CD14-positive monocyte (primary cell): ENCODE results near the gene IRF9. TPM values are rescaled to one million over a fixed set of nuclear protein-coding genes. Genes with fewer than 3 reads are reported as not detected.

ENCODE experiments used
- DNase-seq, 3 donors: peaks; one replicate each; pipeline ENCODE4 v3.0.0-alpha.2; 2011 to 2022
- H2AFZ ChIP-seq: 2 replicates; pipeline ENCODE4 v1.6.0; 2012; ENCODE audit warnings: mild to moderate bottlenecking, low read depth, low read length, inconsistent platforms; ENCODE audit not compliant: insufficient read depth, poor library complexity, severe bottlenecking
- H3K27ac ChIP-seq, 2 donors: 1 replicate in 1 of 2; 2 replicates in 1 of 2; pipeline ENCODE4 v1.5.1; 2012 to 2013; ENCODE audit warnings: low read length in 2 of 2, control low read depth in 1 of 2, inconsistent platforms in 1 of 2, low read depth in 1 of 2, mild to moderate bottlenecking in 1 of 2
- H3K27me3 ChIP-seq, 2 donors: one replicate each; pipeline versions ENCODE4 v1.6.0 to v1.6.1; 2011 to 2013; ENCODE audit warnings: low read length in 2 of 2; ENCODE audit not compliant: control insufficient read depth in 2 of 2, insufficient read depth in 2 of 2
- H3K36me3 ChIP-seq, 2 donors: replicated peaks in 1 of 2; 1 replicate in 1 of 2; 2 replicates in 1 of 2; pipeline versions ENCODE4 v1.5.1 to v1.6.1; 2012 to 2013; ENCODE audit warnings: low read length in 2 of 2, control low read depth in 1 of 2, inconsistent platforms in 1 of 2, mild to moderate bottlenecking in 1 of 2; ENCODE audit not compliant: insufficient read depth in 2 of 2, control insufficient read depth in 1 of 2
- H3K4me1 ChIP-seq, 2 donors: 1 replicate in 1 of 2; 2 replicates in 1 of 2; pipeline versions ENCODE4 v1.5.1 to v1.6.1; 2012 to 2013; ENCODE audit warnings: low read length in 2 of 2, control low read depth in 1 of 2, inconsistent platforms in 1 of 2, mild to moderate bottlenecking in 1 of 2, moderate library complexity in 1 of 2; ENCODE audit not compliant: insufficient read depth in 2 of 2, control insufficient read depth in 1 of 2
- H3K4me2 ChIP-seq: replicated peaks from 2 replicates; pipeline ENCODE3; 2012; ENCODE audit warnings: low read length, moderate library complexity, mild to moderate bottlenecking; ENCODE audit not compliant: poor library complexity, severe bottlenecking; ENCODE audit errors: extremely low read depth
- H3K4me3 ChIP-seq, 3 experiments: fragments of 200-600 bp in 1 of 3; sonication (generic) in 1 of 3; replicated peaks in 1 of 3; 1 replicate in 2 of 3; 2 replicates in 1 of 3; pipeline ENCODE4 v1.5.1; 2011 to 2013; ENCODE audit warnings: low read length in 3 of 3, mild to moderate bottlenecking in 3 of 3, control low read depth in 2 of 3, low read depth in 2 of 3, inconsistent platforms in 1 of 3, moderate library complexity in 1 of 3
- H3K79me2 ChIP-seq: 2 replicates; pipeline ENCODE4 v1.6.0; 2012; ENCODE audit warnings: mild to moderate bottlenecking, control low read depth, inconsistent platforms, low read length, moderate library complexity; ENCODE audit not compliant: insufficient read depth
- H3K9ac ChIP-seq: 2 replicates; pipeline ENCODE4 v1.6.0; 2017; ENCODE audit warnings: low read length, mild to moderate bottlenecking; ENCODE audit not compliant: insufficient read depth, poor library complexity, severe bottlenecking
- H3K9me3 ChIP-seq, 2 donors: replicated peaks in 1 of 2; 1 replicate in 1 of 2; 2 replicates in 1 of 2; pipeline versions ENCODE4 v1.5.1 to v1.6.1; 2012 to 2013; ENCODE audit warnings: low read length in 2 of 2, control low read depth in 1 of 2; ENCODE audit not compliant: control insufficient read depth in 1 of 2, insufficient read depth in 1 of 2
- H4K20me1 ChIP-seq: 2 replicates; pipeline ENCODE4 v1.6.0; 2012; ENCODE audit warnings: mild to moderate bottlenecking, low read length, control low read depth, moderate library complexity; ENCODE audit not compliant: insufficient read depth
- H3K27ac Mint-ChIP-seq, 7 donors: one replicate each; pipeline ENCODE4 v1.8.0; 2020; ENCODE audit warnings: mild to moderate bottlenecking in 7 of 7, mixed read lengths in 7 of 7, moderate library complexity in 6 of 7, inconsistent platforms in 2 of 7
- H3K27me3 Mint-ChIP-seq, 3 donors: one replicate each; pipeline ENCODE4 v1.8.0; 2021 to 2022; ENCODE audit warnings: low read depth in 3 of 3, mild to moderate bottlenecking in 3 of 3, mixed read lengths in 3 of 3, moderate library complexity in 3 of 3, inconsistent platforms in 1 of 3
- H3K36me3 Mint-ChIP-seq, 2 donors: one replicate each; pipeline ENCODE4 v1.8.0; 2020; ENCODE audit warnings: mixed read lengths in 2 of 2, inconsistent platforms in 1 of 2, mild to moderate bottlenecking in 1 of 2
- H3K4me1 Mint-ChIP-seq: one replicate; pipeline ENCODE4 v1.8.0; 2020; ENCODE audit warnings: mild to moderate bottlenecking, mixed read lengths
- H3K4me3 Mint-ChIP-seq, 2 donors: one replicate each; pipeline ENCODE4 v1.8.0; 2020; ENCODE audit warnings: mild to moderate bottlenecking in 2 of 2, mixed read lengths in 2 of 2, moderate library complexity in 1 of 2
- H3K9me3 Mint-ChIP-seq, 7 donors: one replicate each; pipeline ENCODE4 v1.8.0; 2020 to 2022; ENCODE audit warnings: mixed read lengths in 7 of 7, mild to moderate bottlenecking in 6 of 7, moderate library complexity in 6 of 7, inconsistent platforms in 2 of 7
- CTCF ChIP-seq: fragments of 200-600 bp; IDR thresholded peaks from one replicate; pipeline ENCODE4 v1.8.0; 2022; ENCODE audit warnings: antibody characterized with exemption, mild to moderate bottlenecking
- whole genome bisulfite sequencing: methylation state at CpG from one replicate; pipeline ENCODE4 v1.1.5; 2013; ENCODE audit warnings: missing lambda C conversion rate; ENCODE audit not compliant: insufficient coverage; 5-methylcytosine and 5-hydroxymethylcytosine counted together
- intact Hi-C, 2 donors: fragments of 100-400 bp; cut with micrococcal nuclease; formaldehyde crosslinking; loops; one replicate each; pipeline versions ENCODE4 v1.15.0 to v1.15.1; 2023
- polyA plus RNA-seq, 3 donors: library from polyadenylated mRNA; depleted of rRNA in 1 of 3; unstranded in 2 of 3; stranded (reverse) in 1 of 3; fragments of 300-500 nt in 2 of 3; fragments of >200 nt in 1 of 3; fragmentation: Illumina TruSeq in 2 of 3; gene quantifications; 1 replicate in 2 of 3; 2 replicates in 1 of 3; pipeline ENCODE4 v1.2.3, GENCODE V29; 2012 to 2021

Gene IRF9
- polyA plus RNA-seq, 3 donors = 44.7 to 208 (median 56.0) TPM

DNA sequence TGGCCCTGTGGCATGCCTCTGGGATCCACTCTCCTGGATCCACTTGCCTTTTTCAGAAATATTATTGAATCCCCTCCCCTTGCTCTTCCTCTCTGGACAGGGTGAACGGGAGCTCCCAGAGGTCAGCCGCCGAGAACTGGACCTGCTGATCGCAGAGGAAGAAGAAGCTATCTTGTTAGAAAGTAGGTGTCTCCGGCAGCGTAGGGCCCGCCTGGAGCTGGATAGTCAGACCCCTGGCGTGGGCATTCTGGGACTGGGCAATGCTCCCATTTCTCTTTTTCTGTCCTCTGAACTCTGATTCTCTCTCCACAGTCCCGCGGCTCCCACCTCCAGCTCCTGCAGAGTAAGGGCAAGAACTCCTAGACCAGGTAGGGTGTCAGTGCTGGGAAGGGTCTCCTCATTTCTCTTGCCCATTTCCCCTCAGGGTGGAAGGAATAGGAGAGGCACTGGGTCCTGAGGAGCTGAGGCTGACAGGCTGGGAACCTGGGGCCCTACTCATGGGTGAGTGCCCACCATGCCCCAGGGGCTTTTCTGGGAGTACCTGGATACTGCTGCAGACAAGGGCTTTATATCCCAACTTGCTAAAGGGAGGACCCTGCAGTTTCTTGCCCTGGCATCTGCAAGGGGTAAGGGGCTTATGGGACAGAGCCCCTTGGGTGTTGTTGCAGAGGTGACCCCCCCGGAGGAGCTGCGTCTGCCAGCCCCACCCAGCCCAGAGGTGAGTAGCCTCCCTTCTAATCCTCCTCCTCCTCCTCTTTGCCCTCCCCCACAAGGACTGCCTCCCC, 16.2 kb downstream of the IRF9 start:
- no peak overlapping the region for H3K27ac Mint-ChIP-seq
- peaks cover 67 to 86% of the 10 kb centered on the region in 2 donors for H3K36me3 ChIP-seq
- H3K9ac ChIP-seq = no peak overlapping the region

DNA sequence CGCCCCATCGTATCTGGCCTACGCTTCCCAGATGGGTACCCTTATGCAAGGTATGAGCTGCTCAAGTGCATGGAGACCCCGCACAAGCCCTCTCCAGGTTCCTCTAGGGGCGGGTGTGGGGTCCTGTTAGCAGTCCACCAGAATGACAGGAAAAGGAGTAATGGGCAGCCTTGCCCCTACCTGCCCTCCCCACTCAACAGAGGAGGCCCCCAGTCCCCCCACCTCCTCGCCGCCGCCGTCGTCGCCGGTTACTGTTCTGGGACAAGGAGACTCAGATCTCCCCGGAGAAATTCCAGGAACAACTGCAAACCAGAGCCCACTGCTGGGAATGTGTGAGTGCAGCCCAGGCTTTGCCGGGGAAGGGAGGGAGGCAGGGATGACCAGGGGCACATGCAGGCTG, 16.8 kb downstream of the IRF9 start:
- H3K27ac Mint-ChIP-seq = no peak overlapping the region
- H3K9me3 ChIP-seq = no peaks in the 10 kb centered on the region
- H3K4me3 ChIP-seq = no peak overlapping the region
- H3K4me1 ChIP-seq = no peaks in the 10 kb centered on the region
- no peak overlapping the region for H3K27ac ChIP-seq
- no peak overlapping the region for H3K9ac ChIP-seq
- peaks cover 80 to 98% of the 10 kb centered on the region in 2 donors for H3K36me3 Mint-ChIP-seq
- intact Hi-C loops = no loop called here
- no peak overlapping the region for H3K4me2 ChIP-seq
- DNase-seq = no peak
- no peaks in the 10 kb centered on the region for H3K27me3 ChIP-seq
- no peaks in the 10 kb centered on the region for H3K9me3 Mint-ChIP-seq
- no peak overlapping the region for H3K4me3 Mint-ChIP-seq
- no peaks in the 10 kb centered on the region for H3K79me2 ChIP-seq
- H3K27me3 Mint-ChIP-seq = peaks cover 0 to 4% (median 2%) of the 10 kb centered on the region in 3 donors
- peaks cover 5% of the 10 kb centered on the region for H4K20me1 ChIP-seq
- no peak overlapping the region for H2AFZ ChIP-seq
- no peaks in the 10 kb centered on the region for H3K4me1 Mint-ChIP-seq
- TF ChIP-seq CTCF = no peak
- WGBS = 100% methylated on average over 10 of the region's 14 CpGs
- peaks cover 73 to 90% of the 10 kb centered on the region in 2 donors for H3K36me3 ChIP-seq

More for the DNA sequence above, 16.2 kb downstream of the IRF9 start:
- Histone ChIP-seq H3K27me3 (no peaks in the 10 kb centered on the region), H3K4me3 (no peak overlapping the region), H3K4me2 (no peak overlapping the region), H2AFZ (no peak overlapping the region), H3K79me2 (no peaks in the 10 kb centered on the region), H4K20me1 (peaks cover 11% of the 10 kb centered on the region), H3K4me1 (peaks cover 2 to 5% of the 10 kb centered on the region in 2 donors), H3K9me3 (no peaks in the 10 kb centered on the region), H3K27ac (no peak overlapping the region)
- Mint-ChIP-seq H3K9me3 (no peaks in the 10 kb centered on the region), H3K36me3 (peaks cover 79 to 95% of the 10 kb centered on the region in 2 donors), H3K27me3 (peaks cover 1 to 4% (median 3%) of the 10 kb centered on the region in 3 donors), H3K4me3 (no peak overlapping the region), H3K4me1 (peaks cover 3% of the 10 kb centered on the region)
- intact Hi-C loops = no loop called here
- WGBS = no CpG with 5 or more reads among the region's 12 CpGs
- no peak for DNase-seq
- TF ChIP-seq CTCF = no peak
